ENCODE data around the gene HMGN5. TPM values are rescaled to one million over a fixed set of nuclear protein-coding genes. Genes with fewer than 3 reads are reported as not detected.

The HMGN5 gene
- polyA plus RNA-seq, 1 of the 3 experiments (the other 2 are of a cell fraction): 1.5 TPM

DNA sequence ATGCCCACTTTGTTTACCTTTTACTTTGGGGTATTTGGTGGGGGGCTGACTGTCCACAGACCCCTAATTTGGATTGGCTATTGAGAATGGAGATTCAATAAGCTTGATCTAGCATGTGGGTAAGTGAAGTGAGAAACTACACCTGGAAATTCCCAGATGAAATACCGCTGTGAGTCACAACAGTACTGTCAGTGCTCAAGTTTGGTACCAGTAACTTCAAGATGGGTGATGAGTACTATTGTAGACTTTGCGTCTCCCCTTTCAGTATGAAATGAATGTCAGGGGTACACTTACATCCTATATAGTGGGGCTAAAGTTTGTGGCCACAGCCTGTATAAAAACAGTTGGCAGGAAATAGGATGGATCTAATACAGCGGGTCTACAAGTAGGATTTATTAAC is 33.3 kb downstream of the HMGN5 start (continued):
- TF ChIP-seq, protein P1, sequence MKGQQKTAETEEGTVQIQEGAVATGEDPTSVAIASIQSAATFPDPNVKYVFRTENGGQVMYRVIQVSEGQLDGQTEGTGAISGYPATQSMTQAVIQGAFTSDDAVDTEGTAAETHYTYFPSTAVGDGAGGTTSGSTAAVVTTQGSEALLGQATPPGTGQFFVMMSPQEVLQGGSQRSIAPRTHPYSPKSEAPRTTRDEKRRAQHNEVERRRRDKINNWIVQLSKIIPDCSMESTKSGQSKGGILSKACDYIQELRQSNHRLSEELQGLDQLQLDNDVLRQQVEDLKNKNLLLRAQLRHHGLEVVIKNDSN (IDR thresholded peaks at IDR 0.05; ENCODE audit: borderline replicate concordance, low read depth): no peak
- no peak for TF ChIP-seq RAD21 (IDR thresholded peaks at IDR 0.05; ENCODE audit: low read length)
- TF ChIP-seq, protein P2, sequence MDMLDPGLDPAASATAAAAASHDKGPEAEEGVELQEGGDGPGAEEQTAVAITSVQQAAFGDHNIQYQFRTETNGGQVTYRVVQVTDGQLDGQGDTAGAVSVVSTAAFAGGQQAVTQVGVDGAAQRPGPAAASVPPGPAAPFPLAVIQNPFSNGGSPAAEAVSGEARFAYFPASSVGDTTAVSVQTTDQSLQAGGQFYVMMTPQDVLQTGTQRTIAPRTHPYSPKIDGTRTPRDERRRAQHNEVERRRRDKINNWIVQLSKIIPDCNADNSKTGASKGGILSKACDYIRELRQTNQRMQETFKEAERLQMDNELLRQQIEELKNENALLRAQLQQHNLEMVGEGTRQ (IDR thresholded peaks at IDR 0.05; ENCODE audit: borderline replicate concordance, low read depth, low read length): no peak
- no peak for TF ChIP-seq GABPA (IDR thresholded peaks at IDR 0.05; ENCODE audit: low read depth)
- TF ChIP-seq RFX5 (IDR thresholded peaks at IDR 0.05; ENCODE audit: low read length): no peak
- no peak for TF ChIP-seq FOXJ3 (CRISPR knock-in tag; IDR thresholded peaks at IDR 0.05)
- TF ChIP-seq POLR2AphosphoS5 (IDR thresholded peaks at IDR 0.05; ENCODE audit: low read depth, low read length): no peak

DNA sequence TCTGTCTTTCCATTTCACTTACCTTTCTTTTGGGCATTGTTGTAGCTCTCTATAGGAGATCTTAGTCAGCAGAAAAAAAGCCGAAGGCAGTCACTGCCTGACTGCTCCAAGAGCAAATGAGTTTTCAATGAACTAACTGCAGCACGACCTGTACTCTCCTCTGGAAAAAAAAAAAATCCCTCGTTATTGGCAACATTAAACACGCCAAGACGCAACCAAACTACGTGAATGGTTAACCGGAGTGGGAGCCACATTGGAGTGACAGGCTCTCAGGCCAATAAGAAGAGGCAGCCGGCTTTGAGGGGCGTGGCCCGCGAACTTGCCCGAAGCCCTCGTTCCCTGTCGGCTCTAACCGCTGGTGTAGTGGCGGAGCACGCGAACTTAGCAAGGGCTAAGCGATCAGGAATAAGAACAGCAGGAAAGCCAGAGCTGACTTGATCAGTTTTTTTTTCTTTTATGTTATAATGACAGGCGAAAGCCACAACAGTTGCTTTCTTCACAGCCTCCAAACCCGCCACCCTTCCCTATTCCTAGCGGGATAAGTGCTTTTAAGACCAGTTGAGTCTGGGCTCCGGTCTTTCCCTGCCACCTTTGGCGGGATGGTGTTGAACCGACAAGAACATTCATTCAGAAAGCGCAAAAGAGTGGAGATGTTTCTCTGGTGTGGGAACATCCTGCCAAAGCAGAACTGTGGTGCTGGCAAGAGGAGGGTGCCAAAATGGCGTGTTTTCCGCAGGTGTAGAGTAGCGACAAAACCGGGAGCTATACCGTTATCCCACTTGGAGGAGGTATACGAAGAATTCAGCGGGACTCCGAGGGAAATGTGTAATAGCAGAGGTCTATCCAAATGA is 80.0 kb downstream of the HMGN5 start:
- Histone ChIP-seq H3F3A (replicated peaks; ENCODE audit: insufficient read depth) (no peaks in the 10 kb centered on the region), H3K4me2 (peak overlapping the region; percentile 71), H2AFZ (ENCODE audit: low read depth) (peak overlapping the region; percentile 85), H3K79me2 (ENCODE audit: insufficient read depth) (no peaks in the 10 kb centered on the region), H3K27me3 (ENCODE audit: insufficient read depth) (no peaks in the 10 kb centered on the region), H3K36me3 (replicated peaks in 1 of 2; ENCODE audit: control insufficient read depth in 1 of 2, insufficient read depth in 2 of 2, low read length in 1 of 2) (no peaks in the 10 kb centered on the region), H4K20me1 (ENCODE audit: insufficient read depth) (no peaks in the 10 kb centered on the region), H3K9me3 (no peaks in the 10 kb centered on the region), H3K27ac (ENCODE audit: low read depth in 2 of 2, low read length in 1 of 2) (no peak overlapping the region), H3K9ac (no peak overlapping the region), H3K4me1 (ENCODE audit: control insufficient read depth in 1 of 2, insufficient read depth in 2 of 2, low read depth in 1 of 2, low read length in 1 of 2) (no peaks in the 10 kb centered on the region; a peak in 1 of 4 replicates), H3K9me2 (no peaks in the 10 kb centered on the region), H3K4me3 (ENCODE audit: low read depth in 2 of 2, low read length in 1 of 2) (peak overlapping the region; percentile 54 to 59)
- WGBS (ENCODE audit: low lambda C conversion rate): 12% methylated on average over 33 of the region's 34 CpGs
- peak; percentile 70 for DNase-seq
- ChIA-PET POLR2A (no interaction called here), CTCF (interaction anchor here (0.7 to 2.8 kb wide), 4 partner anchors 8 to 72 kb away, joined by 3 to 15 read pairs (median 3); no protein-coding TSS in a partner anchor)
- TF ChIP-seq, protein P3, sequence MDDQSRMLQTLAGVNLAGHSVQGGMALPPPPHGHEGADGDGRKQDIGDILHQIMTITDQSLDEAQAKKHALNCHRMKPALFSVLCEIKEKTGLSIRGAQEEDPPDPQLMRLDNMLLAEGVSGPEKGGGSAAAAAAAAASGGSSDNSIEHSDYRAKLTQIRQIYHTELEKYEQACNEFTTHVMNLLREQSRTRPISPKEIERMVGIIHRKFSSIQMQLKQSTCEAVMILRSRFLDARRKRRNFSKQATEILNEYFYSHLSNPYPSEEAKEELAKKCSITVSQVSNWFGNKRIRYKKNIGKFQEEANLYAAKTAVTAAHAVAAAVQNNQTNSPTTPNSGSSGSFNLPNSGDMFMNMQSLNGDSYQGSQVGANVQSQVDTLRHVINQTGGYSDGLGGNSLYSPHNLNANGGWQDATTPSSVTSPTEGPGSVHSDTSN (IDR thresholded peaks at IDR 0.05): peak; percentile 99
- TF ChIP-seq, protein P4, sequence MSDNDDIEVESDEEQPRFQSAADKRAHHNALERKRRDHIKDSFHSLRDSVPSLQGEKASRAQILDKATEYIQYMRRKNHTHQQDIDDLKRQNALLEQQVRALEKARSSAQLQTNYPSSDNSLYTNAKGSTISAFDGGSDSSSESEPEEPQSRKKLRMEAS (IDR thresholded peaks at IDR 0.05; ENCODE audit: low read depth): no peak; the same call in 1 of the 2 replicates
- TF ChIP-seq GABPA (IDR thresholded peaks at IDR 0.05; ENCODE audit: low read depth) (no peak), CHD2 (IDR thresholded peaks at IDR 0.05; ENCODE audit: low read length, partially characterized antibody) (no peak), SMC3 (IDR thresholded peaks at IDR 0.05; ENCODE audit: low read depth, low read length) (no peak), MXI1 (IDR thresholded peaks at IDR 0.05; ENCODE audit: low read depth, low read length) (peak; percentile 32; the same call in 1 of the 2 replicates), RFX5 (IDR thresholded peaks at IDR 0.05; ENCODE audit: low read length) (no peak), EP300 (IDR thresholded peaks at IDR 0.05; ENCODE audit: borderline replicate concordance in 1 of 2, low read depth in 1 of 2, low read length in 1 of 2) (no peak), YY1 (IDR thresholded peaks at IDR 0.05; ENCODE audit: low read depth) (no peak), FOXJ3 (CRISPR knock-in tag; IDR thresholded peaks at IDR 0.05) (no peak), NFIC (IDR thresholded peaks at IDR 0.05; ENCODE audit: borderline replicate concordance) (no peak), FOXM1 (IDR thresholded peaks at IDR 0.05; ENCODE audit: low read depth) (no peak)
- TF ChIP-seq, protein P5, sequence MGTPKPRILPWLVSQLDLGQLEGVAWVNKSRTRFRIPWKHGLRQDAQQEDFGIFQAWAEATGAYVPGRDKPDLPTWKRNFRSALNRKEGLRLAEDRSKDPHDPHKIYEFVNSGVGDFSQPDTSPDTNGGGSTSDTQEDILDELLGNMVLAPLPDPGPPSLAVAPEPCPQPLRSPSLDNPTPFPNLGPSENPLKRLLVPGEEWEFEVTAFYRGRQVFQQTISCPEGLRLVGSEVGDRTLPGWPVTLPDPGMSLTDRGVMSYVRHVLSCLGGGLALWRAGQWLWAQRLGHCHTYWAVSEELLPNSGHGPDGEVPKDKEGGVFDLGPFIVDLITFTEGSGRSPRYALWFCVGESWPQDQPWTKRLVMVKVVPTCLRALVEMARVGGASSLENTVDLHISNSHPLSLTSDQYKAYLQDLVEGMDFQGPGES (IDR thresholded peaks at IDR 0.05; ENCODE audit: low read depth, low read length): peak; percentile 40
- TF ChIP-seq, protein P6, sequence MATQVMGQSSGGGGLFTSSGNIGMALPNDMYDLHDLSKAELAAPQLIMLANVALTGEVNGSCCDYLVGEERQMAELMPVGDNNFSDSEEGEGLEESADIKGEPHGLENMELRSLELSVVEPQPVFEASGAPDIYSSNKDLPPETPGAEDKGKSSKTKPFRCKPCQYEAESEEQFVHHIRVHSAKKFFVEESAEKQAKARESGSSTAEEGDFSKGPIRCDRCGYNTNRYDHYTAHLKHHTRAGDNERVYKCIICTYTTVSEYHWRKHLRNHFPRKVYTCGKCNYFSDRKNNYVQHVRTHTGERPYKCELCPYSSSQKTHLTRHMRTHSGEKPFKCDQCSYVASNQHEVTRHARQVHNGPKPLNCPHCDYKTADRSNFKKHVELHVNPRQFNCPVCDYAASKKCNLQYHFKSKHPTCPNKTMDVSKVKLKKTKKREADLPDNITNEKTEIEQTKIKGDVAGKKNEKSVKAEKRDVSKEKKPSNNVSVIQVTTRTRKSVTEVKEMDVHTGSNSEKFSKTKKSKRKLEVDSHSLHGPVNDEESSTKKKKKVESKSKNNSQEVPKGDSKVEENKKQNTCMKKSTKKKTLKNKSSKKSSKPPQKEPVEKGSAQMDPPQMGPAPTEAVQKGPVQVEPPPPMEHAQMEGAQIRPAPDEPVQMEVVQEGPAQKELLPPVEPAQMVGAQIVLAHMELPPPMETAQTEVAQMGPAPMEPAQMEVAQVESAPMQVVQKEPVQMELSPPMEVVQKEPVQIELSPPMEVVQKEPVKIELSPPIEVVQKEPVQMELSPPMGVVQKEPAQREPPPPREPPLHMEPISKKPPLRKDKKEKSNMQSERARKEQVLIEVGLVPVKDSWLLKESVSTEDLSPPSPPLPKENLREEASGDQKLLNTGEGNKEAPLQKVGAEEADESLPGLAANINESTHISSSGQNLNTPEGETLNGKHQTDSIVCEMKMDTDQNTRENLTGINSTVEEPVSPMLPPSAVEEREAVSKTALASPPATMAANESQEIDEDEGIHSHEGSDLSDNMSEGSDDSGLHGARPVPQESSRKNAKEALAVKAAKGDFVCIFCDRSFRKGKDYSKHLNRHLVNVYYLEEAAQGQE (IDR thresholded peaks at IDR 0.05; ENCODE audit: low read depth, low read length): no peak
- TF ChIP-seq, protein P7, sequence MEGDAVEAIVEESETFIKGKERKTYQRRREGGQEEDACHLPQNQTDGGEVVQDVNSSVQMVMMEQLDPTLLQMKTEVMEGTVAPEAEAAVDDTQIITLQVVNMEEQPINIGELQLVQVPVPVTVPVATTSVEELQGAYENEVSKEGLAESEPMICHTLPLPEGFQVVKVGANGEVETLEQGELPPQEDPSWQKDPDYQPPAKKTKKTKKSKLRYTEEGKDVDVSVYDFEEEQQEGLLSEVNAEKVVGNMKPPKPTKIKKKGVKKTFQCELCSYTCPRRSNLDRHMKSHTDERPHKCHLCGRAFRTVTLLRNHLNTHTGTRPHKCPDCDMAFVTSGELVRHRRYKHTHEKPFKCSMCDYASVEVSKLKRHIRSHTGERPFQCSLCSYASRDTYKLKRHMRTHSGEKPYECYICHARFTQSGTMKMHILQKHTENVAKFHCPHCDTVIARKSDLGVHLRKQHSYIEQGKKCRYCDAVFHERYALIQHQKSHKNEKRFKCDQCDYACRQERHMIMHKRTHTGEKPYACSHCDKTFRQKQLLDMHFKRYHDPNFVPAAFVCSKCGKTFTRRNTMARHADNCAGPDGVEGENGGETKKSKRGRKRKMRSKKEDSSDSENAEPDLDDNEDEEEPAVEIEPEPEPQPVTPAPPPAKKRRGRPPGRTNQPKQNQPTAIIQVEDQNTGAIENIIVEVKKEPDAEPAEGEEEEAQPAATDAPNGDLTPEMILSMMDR (IDR thresholded peaks at IDR 0.05): no peak

Measured in SK-N-SH (cell line).